HG02884 (cell line): Measurements from ENCODE around the gene NTM.

ENCODE experiments used
- ATAC-seq: cut with Tn5 transposase; IDR thresholded peaks from one replicate; pipeline ENCODE4 v1.9.1; 2021; ENCODE audit warnings: mild to moderate bottlenecking, moderate library complexity; ENCODE audit not compliant: unreplicated experiment

Gene NTM

GRCh38 chr11:132256528-132257279 is 886.3 kb downstream of the NTM start:
- no peak for ATAC-seq

GRCh38 chr11:132257871-132258270 is 887.5 kb downstream of the NTM start:
- no peak for ATAC-seq

DNA sequence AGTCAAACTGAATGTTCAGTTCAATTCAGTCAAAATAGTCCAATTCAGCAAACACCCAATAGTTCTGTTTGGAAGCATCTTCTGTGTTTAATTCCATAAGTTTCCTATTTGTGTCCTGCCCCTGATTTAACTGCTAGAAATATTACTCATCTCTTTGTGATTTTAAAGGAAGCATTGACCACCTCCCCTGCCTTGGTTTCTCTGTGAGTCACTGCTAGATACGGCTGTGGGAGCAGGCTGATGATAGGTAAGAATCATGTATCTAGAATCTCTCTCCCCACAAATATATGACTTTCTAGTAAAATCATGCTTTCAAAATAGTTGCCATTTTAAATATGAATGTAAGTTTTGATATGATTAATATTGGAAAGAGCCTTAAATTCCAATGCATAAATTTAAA is 888.5 kb downstream of the NTM start:
- no peak for ATAC-seq

GRCh38 chr11:132260636-132261035 is 890.2 kb downstream of the NTM start:
- no peak for ATAC-seq

GRCh38 chr11:132263241-132263640 is 892.8 kb downstream of the NTM start:
- no peak for ATAC-seq

DNA sequence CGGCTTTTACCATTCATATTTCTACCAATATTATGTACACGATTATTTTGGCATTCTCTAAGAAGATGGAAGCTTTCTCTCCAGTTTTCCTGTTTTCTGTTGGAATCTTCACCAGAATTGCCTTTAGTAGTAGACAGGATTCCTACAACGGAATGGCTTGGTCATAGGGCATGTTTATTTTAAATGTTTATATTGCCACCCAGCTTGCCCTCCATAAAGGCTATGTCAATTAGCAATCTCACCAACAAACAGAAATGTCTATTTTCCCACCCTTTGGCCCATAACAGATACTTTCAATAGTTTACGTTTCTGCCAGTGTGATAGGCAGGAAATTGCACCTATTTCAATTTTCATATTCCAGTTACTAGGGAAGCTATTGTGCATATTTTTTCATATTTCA is 893.5 kb downstream of the NTM start:
- ATAC-seq, result no peak

GRCh38 chr11:132264616-132265015 is 894.2 kb downstream of the NTM start:
- ATAC-seq, result no peak

- no peak for ATAC-seq
These were observed 908.6 kb downstream of the NTM start for GRCh38 chr11:132278801-132279574.

DNA sequence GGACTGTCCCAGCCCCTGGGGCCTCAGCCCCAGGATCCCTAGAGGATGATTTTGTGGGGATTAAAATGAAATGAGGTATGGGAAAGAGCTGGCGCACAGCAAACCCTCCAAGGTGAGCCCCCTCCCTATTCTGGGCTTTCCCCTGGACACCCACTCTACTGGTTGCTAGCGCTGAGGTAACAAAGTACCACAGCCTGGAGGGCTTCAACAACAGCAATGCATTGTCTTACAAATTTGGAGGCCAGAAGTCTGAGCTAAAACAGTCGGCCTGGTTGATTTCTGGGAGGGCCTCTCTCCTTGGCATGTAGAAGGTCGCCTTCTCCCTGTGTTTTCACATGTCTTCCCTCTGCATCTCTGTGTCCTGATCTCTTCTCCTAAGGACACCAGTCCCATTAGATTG is 913.6 kb downstream of the NTM start:
- no peak for ATAC-seq

DNA sequence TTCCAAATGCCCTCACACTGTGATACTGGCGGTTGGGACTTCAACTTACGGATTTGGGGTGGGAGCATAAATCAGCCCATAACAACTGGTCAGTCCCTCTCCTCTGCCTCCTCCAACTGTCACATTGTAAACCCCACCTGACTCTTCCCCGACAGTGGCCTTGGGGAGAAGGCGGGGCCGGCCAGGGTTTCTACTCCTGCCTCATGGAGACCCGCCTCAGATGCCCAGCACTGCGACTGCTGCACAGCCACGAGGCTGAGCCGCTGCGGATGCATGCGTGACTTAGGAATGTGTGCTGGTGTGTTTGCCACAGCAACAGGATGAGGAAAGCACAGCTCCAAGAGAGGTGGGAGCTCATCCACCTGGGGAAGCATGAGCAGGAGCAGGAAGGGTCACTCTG is 914.2 kb downstream of the NTM start:
- ATAC-seq, result no peak

- ATAC-seq, result no peak
These were observed 915.2 kb downstream of the NTM start for GRCh38 chr11:132285631-132286030.

- no peak for ATAC-seq
These were observed 915.7 kb downstream of the NTM start for GRCh38 chr11:132286106-132286505.

- ATAC-seq, result no peak
These were observed 917.6 kb downstream of the NTM start for GRCh38 chr11:132288036-132288435.

DNA sequence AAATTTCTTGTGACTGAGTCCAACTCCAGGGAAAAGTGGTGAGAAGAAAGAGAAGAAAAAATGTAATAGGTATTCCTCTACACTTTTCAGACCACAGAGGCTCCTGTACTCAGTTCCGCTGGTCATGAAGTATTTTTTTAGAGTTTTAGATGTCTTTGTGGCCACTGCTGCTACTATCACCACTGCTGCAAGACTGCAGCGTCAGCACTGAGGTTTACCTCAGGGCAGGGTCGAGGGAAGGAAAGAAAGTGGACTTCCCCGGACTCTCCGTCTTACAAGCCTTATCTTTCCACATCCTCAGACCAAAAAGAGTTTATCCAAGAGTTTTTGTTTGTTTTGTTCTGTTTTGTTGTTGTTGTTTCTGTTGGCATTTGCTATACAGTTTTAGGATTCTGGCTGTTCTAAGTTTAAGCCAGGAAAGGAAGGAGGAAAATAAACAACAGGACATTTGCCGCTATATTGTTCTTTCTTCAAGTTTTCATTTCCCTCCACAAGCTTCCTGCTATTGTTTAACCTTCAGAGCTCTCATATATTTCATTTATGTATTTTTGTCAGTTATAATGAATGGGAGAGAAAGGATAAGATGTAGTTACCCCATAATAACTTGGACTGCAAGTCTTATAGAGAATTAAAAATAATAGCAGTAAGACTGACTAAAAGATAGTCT is 919.3 kb downstream of the NTM start:
- ATAC-seq, result no peak

DNA sequence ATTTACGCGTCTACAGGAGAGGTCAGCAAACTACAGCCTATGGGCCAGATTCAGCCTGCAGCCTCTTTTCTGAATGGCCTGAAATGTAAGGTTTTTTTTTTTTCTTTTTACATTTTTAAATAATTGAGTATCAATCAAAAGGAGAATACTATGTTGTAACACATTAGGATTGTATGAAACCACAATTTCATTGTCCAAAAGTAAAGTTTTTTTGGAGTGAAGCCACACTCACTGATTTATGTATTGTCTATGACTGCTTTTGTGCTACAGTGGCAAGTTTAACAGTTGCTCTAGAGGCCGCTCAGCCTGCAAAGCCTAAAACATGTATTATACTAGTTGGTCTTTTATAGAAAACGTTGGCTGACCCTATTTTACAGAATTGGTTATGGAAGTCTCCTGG is 923.2 kb downstream of the NTM start:
- ATAC-seq, result no peak

GRCh38 chr11:132296946-132297610 is 926.7 kb downstream of the NTM start:
- ATAC-seq, result no peak

DNA sequence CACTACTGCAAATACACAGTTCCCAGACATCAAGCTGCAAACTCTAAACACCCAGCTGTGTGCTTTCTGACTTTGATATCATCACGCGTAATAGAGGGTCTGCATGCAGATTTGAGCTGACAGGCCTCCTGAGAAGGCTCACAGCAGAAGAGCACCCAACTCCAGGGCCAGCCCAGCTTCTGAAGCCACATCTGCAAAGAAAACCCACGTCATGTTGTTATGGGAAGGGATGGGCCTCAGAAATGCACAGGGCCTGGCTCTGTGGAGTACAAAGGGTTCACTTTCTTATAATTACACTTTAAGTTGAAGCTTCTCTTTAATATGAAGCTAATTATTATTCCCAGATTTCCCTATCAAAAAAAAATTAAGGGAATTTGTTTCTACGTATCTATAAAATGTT is 927.9 kb downstream of the NTM start:
- ATAC-seq, result no peak

- no peak for ATAC-seq
These were observed 929.9 kb downstream of the NTM start for GRCh38 chr11:132300283-132300682.

DNA sequence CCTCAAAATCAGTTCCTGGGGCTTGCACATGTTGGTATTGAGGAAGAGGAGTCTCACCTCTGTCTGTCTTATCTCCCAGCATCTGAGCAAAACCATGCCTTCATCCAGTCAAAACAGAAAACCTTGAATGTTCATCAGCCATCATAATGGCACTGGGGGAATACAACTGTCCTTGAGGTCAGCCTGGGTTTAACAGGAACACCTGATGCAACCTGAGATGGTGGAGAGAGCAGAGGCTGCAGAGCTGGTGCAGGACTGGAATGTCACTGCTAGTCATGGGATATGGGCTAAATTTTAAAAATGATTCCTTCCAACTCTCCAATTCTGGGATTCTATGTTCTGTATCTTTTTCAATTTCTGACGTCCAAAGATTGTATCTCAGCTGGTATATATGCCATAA is 931.0 kb downstream of the NTM start:
- no peak for ATAC-seq

GRCh38 chr11:132301900-132302299 is 931.5 kb downstream of the NTM start:
- ATAC-seq, result no peak

- ATAC-seq, result no peak
These were observed 937.0 kb downstream of the NTM start for GRCh38 chr11:132307309-132308020.
